ENCODE data around the gene MAPK8IP2.

GRCh38 chr22:50577697-50577986 is 23.0 kb upstream of the MAPK8IP2 start:
- TF ChIP-seq CTCF (conservative IDR thresholded peaks at IDR 0.05 in 1 of 2, IDR thresholded peaks at IDR 0.05 in 1 of 2; ENCODE audit: extremely low read depth in 1 of 2, insufficient read depth in 1 of 2, low read depth in 1 of 2, low read length in 2 of 2) (no peak), EZH2 (IDR thresholded peaks at IDR 0.05; ENCODE audit: borderline replicate concordance, low read length) (no peak)

Measured in mammary epithelial cell (primary cell).